Measurements from ENCODE around the gene PPP1R9A.

Gene PPP1R9A

GRCh38 chr7:95035295-95035694, 127.9 kb downstream of the PPP1R9A start:
- H3K4me1 ChIP-seq (ENCODE audit: control insufficient read depth, insufficient read depth, low read length, unreplicated experiment): no peaks in the 10 kb centered on the region
- no peak overlapping the region for H3K4me3 ChIP-seq (ENCODE audit: low read depth, low read length)
- H3K27ac ChIP-seq (ENCODE audit: low read depth, low read length): no peak overlapping the region
- H3K79me2 ChIP-seq (ENCODE audit: control insufficient read depth, insufficient read depth, low read length, unreplicated experiment): no peaks in the 10 kb centered on the region
- no peaks in the 10 kb centered on the region for H3K27me3 ChIP-seq (ENCODE audit: insufficient read depth, low read length)
- H3K36me3 ChIP-seq (ENCODE audit: insufficient read depth, low read length): no peaks in the 10 kb centered on the region
- no peak overlapping the region for H2AFZ ChIP-seq (ENCODE audit: low read length, unreplicated experiment)

- Histone ChIP-seq H3K4me3 (ENCODE audit: low read depth, low read length) (no peak overlapping the region), H3K4me1 (ENCODE audit: control insufficient read depth, insufficient read depth, low read length, unreplicated experiment) (no peaks in the 10 kb centered on the region), H3K79me2 (ENCODE audit: control insufficient read depth, insufficient read depth, low read length, unreplicated experiment) (no peaks in the 10 kb centered on the region), H2AFZ (ENCODE audit: low read length, unreplicated experiment) (no peak overlapping the region), H3K36me3 (ENCODE audit: insufficient read depth, low read length) (no peaks in the 10 kb centered on the region), H3K27me3 (ENCODE audit: insufficient read depth, low read length) (no peaks in the 10 kb centered on the region), H3K27ac (ENCODE audit: low read depth, low read length) (no peak overlapping the region)
Measured at GRCh38 chr7:95041031-95041430, 133.6 kb downstream of the PPP1R9A start.

GRCh38 chr7:95045236-95045923, 138.0 kb downstream of the PPP1R9A start:
- Histone ChIP-seq H3K27ac (ENCODE audit: low read depth, low read length) (no peak overlapping the region), H3K4me3 (ENCODE audit: low read depth, low read length) (no peak overlapping the region), H3K79me2 (ENCODE audit: control insufficient read depth, insufficient read depth, low read length, unreplicated experiment) (no peaks in the 10 kb centered on the region), H3K4me1 (ENCODE audit: control insufficient read depth, insufficient read depth, low read length, unreplicated experiment) (no peaks in the 10 kb centered on the region), H3K36me3 (ENCODE audit: insufficient read depth, low read length) (no peaks in the 10 kb centered on the region), H3K27me3 (ENCODE audit: insufficient read depth, low read length) (no peaks in the 10 kb centered on the region), H2AFZ (ENCODE audit: low read length, unreplicated experiment) (no peak overlapping the region)

- Histone ChIP-seq H3K27ac (ENCODE audit: low read depth, low read length) (no peak overlapping the region), H3K4me3 (ENCODE audit: low read depth, low read length) (no peak overlapping the region), H2AFZ (ENCODE audit: low read length, unreplicated experiment) (no peak overlapping the region)
Measured at GRCh38 chr7:95046494-95047240, 139.3 kb downstream of the PPP1R9A start.

GRCh38 chr7:95047291-95047690, 139.9 kb downstream of the PPP1R9A start:
- Histone ChIP-seq H3K79me2 (ENCODE audit: control insufficient read depth, insufficient read depth, low read length, unreplicated experiment) (no peaks in the 10 kb centered on the region), H2AFZ (ENCODE audit: low read length, unreplicated experiment) (no peak overlapping the region), H3K4me1 (ENCODE audit: control insufficient read depth, insufficient read depth, low read length, unreplicated experiment) (no peaks in the 10 kb centered on the region), H3K27me3 (ENCODE audit: insufficient read depth, low read length) (no peaks in the 10 kb centered on the region), H3K27ac (ENCODE audit: low read depth, low read length) (no peak overlapping the region), H3K36me3 (ENCODE audit: insufficient read depth, low read length) (no peaks in the 10 kb centered on the region), H3K4me3 (ENCODE audit: low read depth, low read length) (no peak overlapping the region)

More at GRCh38 chr7:95046494-95047240, 139.3 kb downstream of the PPP1R9A start:
- no peaks in the 10 kb centered on the region for H3K79me2 ChIP-seq (ENCODE audit: control insufficient read depth, insufficient read depth, low read length, unreplicated experiment)
- no peaks in the 10 kb centered on the region for H3K36me3 ChIP-seq (ENCODE audit: insufficient read depth, low read length)
- H3K27me3 ChIP-seq (ENCODE audit: insufficient read depth, low read length): no peaks in the 10 kb centered on the region
- no peaks in the 10 kb centered on the region for H3K4me1 ChIP-seq (ENCODE audit: control insufficient read depth, insufficient read depth, low read length, unreplicated experiment)

- H3K27me3 ChIP-seq (ENCODE audit: insufficient read depth, low read length): no peaks in the 10 kb centered on the region
Measured at GRCh38 chr7:95052566-95053094, 145.2 kb downstream of the PPP1R9A start.

GRCh38 chr7:95054386-95054785, 147.0 kb downstream of the PPP1R9A start:
- Histone ChIP-seq H3K4me3 (ENCODE audit: low read depth, low read length) (no peak overlapping the region), H3K27ac (ENCODE audit: low read depth, low read length) (no peak overlapping the region), H3K27me3 (ENCODE audit: insufficient read depth, low read length) (no peaks in the 10 kb centered on the region), H3K4me1 (ENCODE audit: control insufficient read depth, insufficient read depth, low read length, unreplicated experiment) (no peaks in the 10 kb centered on the region), H3K79me2 (ENCODE audit: control insufficient read depth, insufficient read depth, low read length, unreplicated experiment) (no peaks in the 10 kb centered on the region), H2AFZ (ENCODE audit: low read length, unreplicated experiment) (no peak overlapping the region), H3K36me3 (ENCODE audit: insufficient read depth, low read length) (no peaks in the 10 kb centered on the region)

More at GRCh38 chr7:95052566-95053094, 145.2 kb downstream of the PPP1R9A start:
- no peak overlapping the region for H3K4me3 ChIP-seq (ENCODE audit: low read depth, low read length)
- no peaks in the 10 kb centered on the region for H3K36me3 ChIP-seq (ENCODE audit: insufficient read depth, low read length)
- H2AFZ ChIP-seq (ENCODE audit: low read length, unreplicated experiment): no peak overlapping the region
- no peaks in the 10 kb centered on the region for H3K79me2 ChIP-seq (ENCODE audit: control insufficient read depth, insufficient read depth, low read length, unreplicated experiment)
- no peaks in the 10 kb centered on the region for H3K4me1 ChIP-seq (ENCODE audit: control insufficient read depth, insufficient read depth, low read length, unreplicated experiment)
- no peak overlapping the region for H3K27ac ChIP-seq (ENCODE audit: low read depth, low read length)

- no peak overlapping the region for H3K4me3 ChIP-seq (ENCODE audit: low read depth, low read length)
- H3K79me2 ChIP-seq (ENCODE audit: control insufficient read depth, insufficient read depth, low read length, unreplicated experiment): no peaks in the 10 kb centered on the region
- no peak overlapping the region for H2AFZ ChIP-seq (ENCODE audit: low read length, unreplicated experiment)
- H3K4me1 ChIP-seq (ENCODE audit: control insufficient read depth, insufficient read depth, low read length, unreplicated experiment): no peaks in the 10 kb centered on the region
- no peak overlapping the region for H3K27ac ChIP-seq (ENCODE audit: low read depth, low read length)
- no peaks in the 10 kb centered on the region for H3K27me3 ChIP-seq (ENCODE audit: insufficient read depth, low read length)
- no peaks in the 10 kb centered on the region for H3K36me3 ChIP-seq (ENCODE audit: insufficient read depth, low read length)
Measured at GRCh38 chr7:95055295-95055694, 147.9 kb downstream of the PPP1R9A start.

GRCh38 chr7:95056107-95056739, 148.8 kb downstream of the PPP1R9A start:
- H3K36me3 ChIP-seq (ENCODE audit: insufficient read depth, low read length): no peaks in the 10 kb centered on the region
- no peaks in the 10 kb centered on the region for H3K4me1 ChIP-seq (ENCODE audit: control insufficient read depth, insufficient read depth, low read length, unreplicated experiment)
- H3K4me3 ChIP-seq (ENCODE audit: low read depth, low read length): no peak overlapping the region
- H2AFZ ChIP-seq (ENCODE audit: low read length, unreplicated experiment): no peak overlapping the region
- H3K27ac ChIP-seq (ENCODE audit: low read depth, low read length): no peak overlapping the region
- H3K79me2 ChIP-seq (ENCODE audit: control insufficient read depth, insufficient read depth, low read length, unreplicated experiment): no peaks in the 10 kb centered on the region
- H3K27me3 ChIP-seq (ENCODE audit: insufficient read depth, low read length): no peaks in the 10 kb centered on the region

GRCh38 chr7:95056901-95057300, 149.5 kb downstream of the PPP1R9A start:
- Histone ChIP-seq H3K4me3 (ENCODE audit: low read depth, low read length) (no peak overlapping the region), H2AFZ (ENCODE audit: low read length, unreplicated experiment) (no peak overlapping the region), H3K27me3 (ENCODE audit: insufficient read depth, low read length) (no peaks in the 10 kb centered on the region), H3K79me2 (ENCODE audit: control insufficient read depth, insufficient read depth, low read length, unreplicated experiment) (no peaks in the 10 kb centered on the region), H3K36me3 (ENCODE audit: insufficient read depth, low read length) (no peaks in the 10 kb centered on the region), H3K27ac (ENCODE audit: low read depth, low read length) (no peak overlapping the region), H3K4me1 (ENCODE audit: control insufficient read depth, insufficient read depth, low read length, unreplicated experiment) (no peaks in the 10 kb centered on the region)
